ENCODE results near the gene PSMD3.

Gene PSMD3

GRCh38 chr17:39962642-39963220 is 17.9 kb upstream of the PSMD3 start, which contains the start of gene GSDMA:
Gene GSDMA, plus strand, starts transcription at chr17:39963004. Its CDS starts 2,684 bp downstream, at chr17:39965688.
- FAIRE-seq: no peak

- no peak for FAIRE-seq
These were observed 16.8 kb upstream of the PSMD3 start for GRCh38 chr17:39963829-39964228.

DNA sequence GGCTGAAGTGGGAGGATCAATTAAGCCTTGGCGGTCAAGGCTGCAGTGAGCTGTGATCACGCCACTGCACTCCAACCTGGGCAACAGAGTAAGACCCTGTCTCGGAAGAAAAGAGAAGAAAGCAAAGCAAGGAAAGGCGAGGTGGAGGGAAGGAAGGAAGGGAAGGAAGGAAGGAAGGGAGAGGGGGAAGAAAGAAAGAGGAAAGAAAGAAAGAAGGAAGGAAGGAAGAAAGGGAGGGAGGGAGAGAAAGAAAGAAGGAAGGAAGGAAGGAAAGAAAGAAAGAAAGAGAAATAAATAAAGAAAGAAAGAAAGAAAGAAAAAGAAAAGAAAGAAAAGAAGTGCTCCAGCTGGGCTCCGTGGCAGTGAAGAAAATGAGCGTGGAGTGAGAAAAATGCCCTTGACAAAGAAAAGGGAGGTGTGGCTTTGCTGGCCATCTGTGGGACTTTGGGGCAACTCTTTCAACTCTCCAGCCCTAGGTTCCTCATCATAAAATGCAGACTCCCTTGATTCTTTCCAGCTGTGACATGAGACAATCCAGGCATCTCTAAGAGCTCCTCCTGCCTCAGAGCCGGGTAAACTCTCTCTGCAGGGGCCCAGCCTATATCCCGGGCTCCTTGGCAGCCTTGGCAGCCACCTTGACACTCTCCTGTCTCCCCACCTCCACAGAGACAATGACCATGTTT is 15.4 kb upstream of the PSMD3 start:
- no peak for FAIRE-seq

- FAIRE-seq: no peak
These were observed 13.8 kb upstream of the PSMD3 start for GRCh38 chr17:39966771-39967170.

DNA sequence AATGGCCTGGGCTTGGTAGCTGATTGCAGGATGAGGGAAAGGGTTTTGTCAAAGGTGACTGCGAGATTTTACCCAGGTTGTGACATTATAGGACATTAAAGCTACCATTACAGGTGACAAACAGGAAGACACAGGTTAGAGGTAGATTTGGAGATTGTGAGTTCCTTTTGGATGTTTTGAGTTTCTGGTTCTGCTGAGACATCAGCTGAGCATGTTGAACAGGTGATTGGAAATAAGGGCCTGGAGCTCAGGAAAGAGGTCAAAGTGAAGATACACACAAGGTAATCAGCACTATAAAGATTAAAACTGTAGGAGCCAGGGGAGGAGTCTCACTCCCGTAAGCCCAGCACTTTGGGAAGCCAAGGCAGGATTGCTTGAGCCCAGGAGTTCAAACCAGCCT is 11.8 kb upstream of the PSMD3 start:
- no peak for FAIRE-seq

GRCh38 chr17:39969375-39969774 is 11.2 kb upstream of the PSMD3 start:
- FAIRE-seq: no peak

DNA sequence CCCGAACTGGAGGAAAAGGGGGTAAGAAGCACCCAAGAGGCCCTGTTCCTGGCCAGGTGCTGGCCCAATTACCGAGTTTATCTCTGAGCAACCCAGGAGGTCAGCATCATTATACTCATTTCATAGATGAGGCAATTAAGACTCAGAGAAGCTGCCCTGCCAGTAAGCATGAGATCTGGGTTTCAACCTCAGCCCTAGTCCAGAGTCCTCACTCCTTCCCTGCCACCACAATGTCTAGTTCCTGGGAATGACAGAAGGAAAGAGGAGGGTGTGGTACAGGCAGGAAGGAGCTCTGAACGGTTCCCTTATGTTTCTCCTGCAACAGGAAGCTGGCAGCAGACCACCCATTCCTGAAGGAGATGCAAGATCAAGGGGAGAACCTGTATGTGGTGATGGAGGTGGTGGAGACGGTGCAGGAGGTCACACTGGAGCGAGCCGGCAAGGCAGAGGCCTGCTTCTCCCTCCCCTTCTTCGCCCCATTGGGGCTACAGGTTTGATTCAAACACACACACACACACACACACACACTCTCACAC is 10.4 kb upstream of the PSMD3 start:
- FAIRE-seq: no peak

DNA sequence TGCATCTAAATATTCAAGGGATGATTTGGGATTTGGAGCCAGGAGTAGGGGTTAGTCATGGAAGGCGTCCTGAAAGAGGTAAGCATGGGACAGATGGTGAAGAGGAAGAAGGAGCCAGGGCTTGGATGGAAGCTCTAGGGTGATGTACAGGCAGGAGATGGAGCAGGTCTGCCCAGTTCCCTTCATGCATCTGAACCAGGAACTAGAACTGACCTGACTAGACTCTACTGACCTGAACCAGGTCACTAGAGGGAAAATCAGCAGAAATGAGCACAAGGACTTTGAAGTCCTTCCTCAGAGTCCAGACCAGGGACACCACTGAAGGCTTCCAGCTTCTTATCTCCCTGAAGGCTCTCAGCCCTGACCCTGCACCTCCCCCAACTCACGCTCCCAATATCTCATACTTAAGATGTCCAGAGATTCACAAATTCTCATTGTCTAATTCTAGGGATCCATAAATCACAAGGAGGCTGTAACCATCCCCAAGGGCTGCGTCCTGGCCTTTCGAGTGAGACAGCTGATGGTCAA is 9.5 kb upstream of the PSMD3 start:
- no peak for FAIRE-seq

DNA sequence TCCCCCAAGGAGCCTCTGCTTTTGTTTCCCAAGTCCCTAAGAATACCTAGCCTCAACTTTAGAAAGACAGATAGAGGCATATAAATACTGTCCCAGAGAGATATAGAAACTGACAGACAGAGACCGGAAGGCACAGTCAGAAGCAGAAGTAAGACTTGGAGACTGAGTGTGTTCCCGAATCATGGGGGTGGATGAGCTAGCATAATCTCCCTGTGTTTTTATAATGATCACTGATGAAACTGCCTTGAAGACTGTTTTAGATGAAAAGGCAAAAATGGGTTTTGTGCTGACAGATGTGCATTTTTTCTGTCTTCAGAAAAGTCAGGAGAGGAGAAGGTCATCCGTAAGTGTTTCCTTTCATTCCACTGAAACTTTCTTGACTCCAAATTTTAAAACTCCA is 8.3 kb upstream of the PSMD3 start:
- FAIRE-seq: no peak

DNA sequence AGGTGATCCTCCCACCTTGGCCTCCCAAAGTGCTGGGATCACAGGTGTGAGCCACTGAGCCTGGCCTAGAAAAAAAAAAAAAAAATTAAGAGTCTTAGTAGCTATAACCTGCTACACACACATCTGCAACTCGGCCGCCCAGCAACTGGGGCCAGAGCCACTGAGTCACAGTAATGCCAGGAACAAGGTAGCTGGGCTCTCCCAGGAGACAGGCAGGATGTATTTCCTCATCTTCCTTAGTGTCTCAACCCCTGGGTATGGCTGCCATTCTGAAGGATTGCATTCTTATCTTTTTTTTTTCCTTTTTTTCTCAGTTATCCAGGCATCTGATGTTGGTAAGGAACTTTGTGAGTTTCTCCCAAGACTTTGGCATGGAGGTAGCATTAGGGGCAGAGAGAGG is 7.1 kb upstream of the PSMD3 start:
- no peak for FAIRE-seq

DNA sequence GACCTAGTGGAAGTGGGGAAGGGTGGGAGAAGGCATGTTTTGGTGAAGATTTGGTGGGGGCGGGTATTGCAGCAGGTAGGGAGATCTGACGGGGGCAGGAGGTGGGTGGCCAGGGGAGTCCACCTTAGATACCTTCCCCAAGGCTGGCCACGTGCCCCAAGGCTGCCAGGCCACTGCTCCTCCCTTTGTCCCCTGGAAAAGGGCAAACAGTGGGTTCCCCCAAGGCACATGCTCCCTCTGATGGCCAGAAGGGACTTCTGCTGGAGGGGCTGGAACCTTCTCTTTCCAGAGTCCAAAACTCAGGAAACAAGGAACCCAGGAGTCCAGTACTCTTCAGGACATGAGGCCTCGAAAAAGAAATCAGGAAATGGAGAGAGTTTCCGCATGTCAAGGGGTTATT is 6.2 kb upstream of the PSMD3 start:
- FAIRE-seq: no peak

- no peak for FAIRE-seq
These were observed 4.8 kb upstream of the PSMD3 start for GRCh38 chr17:39975801-39976200.

GRCh38 chr17:39979016-39979670 is 1.5 kb upstream of the PSMD3 start:
- FAIRE-seq: no peak

GRCh38 chr17:39979893-39980350 is 685 bp upstream of the PSMD3 start:
- no peak for FAIRE-seq

- no peak for FAIRE-seq
These were observed 667 bp downstream of the PSMD3 start for GRCh38 chr17:39981207-39981741.

DNA sequence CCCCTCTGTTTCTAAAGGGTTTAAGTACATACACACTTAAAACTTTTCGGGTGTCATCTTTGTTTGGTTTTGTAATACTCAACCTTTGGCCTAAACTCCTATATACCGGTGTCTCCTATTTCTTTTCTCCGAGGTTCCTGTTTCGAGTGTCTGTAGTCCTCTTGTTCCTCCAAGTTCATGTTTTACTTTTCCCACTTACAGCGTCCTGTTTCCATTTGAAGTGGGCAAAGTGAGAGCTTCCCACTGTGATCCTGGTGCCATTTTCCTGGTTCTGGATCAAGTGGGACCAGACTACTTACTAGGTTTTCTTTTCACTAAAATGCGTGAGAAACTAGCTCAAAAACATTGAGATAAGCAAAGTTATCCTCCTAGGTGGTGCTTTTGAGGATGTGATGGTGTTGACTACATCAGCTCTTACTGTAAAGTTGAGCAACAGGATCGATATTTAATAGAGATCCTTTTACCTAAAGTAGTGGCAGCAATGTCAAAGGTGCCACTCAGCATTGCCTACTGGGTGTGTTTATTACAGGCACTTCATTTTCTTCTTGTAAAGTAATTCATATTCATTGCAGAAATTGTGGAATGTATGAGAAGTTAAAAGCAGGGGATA is 1.3 kb downstream of the PSMD3 start:
- no peak for FAIRE-seq

DNA sequence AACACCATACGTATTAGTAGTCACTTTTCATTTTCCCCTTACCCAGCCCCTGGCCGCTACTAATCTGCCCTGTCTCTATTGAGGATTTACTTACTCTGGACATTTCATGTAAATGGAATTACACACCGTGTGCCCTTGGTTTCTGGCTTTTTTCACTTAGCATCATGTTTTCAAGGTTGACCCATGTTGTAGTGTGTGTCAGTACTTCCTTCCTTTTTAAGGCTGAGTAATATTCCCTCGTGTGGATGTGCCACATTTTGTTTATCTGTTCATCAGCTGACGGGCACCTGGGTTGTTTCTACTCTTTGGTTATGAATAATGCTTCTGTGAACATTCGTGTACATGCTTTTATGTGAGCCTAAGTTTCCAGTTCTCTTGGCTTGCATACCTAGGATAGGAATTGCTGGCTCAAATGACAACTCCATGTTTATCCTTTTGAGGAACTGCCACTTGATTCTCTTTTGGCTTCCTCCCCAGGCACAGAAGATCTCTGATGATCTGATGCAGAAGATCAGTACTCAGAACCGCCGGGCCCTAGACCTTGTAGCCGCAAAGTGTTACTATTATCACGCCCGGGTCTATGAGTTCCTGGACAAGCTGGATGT is 7.7 kb downstream of the PSMD3 start:
- FAIRE-seq: no peak

DNA sequence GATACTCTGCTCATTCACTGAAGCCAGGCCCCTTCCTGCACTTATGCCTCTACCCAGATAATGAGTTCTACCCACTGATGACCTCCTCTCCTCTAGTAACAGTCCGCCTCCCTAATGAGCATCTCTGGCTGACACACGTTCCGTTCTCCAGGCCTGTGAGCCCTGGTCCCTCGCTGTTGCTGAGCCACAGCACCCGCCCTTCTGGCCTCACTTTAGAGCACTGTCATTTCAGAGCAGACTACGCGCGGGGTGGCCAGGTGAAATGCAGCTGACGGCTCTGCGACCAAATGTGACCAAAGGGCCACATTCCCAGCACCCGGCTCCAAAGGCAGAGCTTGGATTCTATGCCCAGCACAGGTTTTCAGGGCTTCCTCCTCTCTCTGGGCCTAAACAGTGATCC is 13.8 kb downstream of the PSMD3 start:
- no peak for FAIRE-seq

DNA sequence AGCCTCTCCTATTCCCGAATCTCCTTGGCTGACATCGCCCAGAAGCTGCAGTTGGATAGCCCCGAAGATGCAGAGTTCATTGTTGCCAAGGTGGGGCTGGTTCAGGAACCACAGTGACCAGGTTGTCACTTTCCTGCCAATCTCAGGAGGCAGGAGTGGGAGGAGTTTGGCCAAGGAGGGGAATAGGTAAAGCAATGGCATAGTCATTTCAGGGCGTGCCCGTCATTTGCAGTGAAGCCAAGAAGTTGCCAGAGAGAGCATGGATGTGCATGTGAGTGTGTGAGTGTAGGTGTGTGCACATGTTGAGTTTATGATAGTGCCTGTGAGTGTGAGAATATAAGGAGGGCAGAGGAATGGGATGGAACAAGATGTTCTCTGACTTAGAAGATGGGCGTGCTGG is 14.8 kb downstream of the PSMD3 start:
- no peak for FAIRE-seq

DNA sequence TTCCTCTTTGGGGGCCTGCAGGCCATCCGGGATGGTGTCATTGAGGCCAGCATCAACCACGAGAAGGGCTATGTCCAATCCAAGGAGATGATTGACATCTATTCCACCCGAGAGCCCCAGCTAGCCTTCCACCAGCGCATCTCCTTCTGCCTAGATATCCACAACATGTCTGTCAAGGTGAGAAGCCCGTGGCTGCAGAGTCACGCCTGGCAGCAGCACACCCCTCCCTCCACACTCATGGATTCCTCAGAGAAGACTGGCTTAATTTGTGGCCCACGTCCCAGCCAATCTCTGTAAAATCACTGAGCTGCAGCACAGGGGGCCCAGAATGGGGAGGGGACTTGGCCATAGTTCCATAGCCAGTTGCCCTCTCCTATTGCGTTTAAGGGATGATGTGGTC is 15.6 kb downstream of the PSMD3 start:
- FAIRE-seq: no peak

DNA sequence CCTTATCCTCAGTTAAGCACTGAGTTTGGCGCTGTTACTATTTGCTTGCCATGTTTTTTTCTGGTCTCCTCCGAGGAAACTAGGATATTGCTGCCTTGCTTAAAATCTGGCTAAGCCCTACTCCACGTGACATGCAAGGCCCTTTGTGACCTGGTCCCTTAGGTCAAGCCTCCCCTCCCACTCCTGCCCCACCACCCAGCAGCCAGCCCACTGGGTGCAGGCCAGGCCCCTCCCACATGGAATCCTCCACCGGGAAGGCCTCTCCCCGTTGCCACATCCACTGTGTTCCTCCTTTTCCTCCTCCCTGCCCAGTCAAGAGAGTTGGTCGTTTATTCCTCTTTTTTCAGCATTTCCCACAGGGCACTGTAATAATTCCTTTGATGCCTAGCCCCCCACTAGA is 16.2 kb downstream of the PSMD3 start:
- no peak for FAIRE-seq

GRCh38 chr17:39997543-39997942 is 16.9 kb downstream of the PSMD3 start:
- no peak for FAIRE-seq

DNA sequence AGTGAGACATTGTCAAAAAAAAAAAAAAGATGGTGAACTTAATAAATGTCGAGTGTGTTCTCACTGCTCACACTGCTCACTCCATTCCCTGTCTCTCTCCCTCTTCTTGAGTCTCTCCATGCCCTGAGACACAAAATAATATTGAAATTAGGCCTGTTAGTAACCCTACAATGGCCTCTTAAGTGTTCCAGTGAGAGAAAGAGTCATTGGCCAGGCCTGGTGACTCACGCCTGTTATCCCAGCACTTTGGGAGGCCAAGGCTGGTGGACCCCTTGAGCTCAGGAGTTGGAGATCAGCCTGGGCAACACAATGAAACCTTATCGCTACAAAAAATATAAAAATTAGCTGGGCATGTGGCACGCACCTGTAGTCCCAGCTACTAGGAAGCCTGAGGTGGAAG is 18.5 kb downstream of the PSMD3 start:
- FAIRE-seq: no peak
